Vagina (tissue), 2 donors: ENCODE data around the gene GSX2.
"Not testable (repeated sequence)": the region's sequence is repeated elsewhere in the genome, so short reads cannot be mapped to it uniquely, and the experiment has no call there.

Experiments used
- POLR2A ChIP-seq, 2 donors: fragments of 450-650 bp; IDR thresholded peaks; one replicate each; pipeline ENCODE4 v1.6.1; 2017; ENCODE audit warnings: antibody characterized with exemption in 2 of 2, mild to moderate bottlenecking in 2 of 2, moderate library complexity in 2 of 2
- POLR2AphosphoS5 ChIP-seq, 2 donors: sonication (generic); formaldehyde crosslinking; IDR thresholded peaks; one replicate each; pipeline ENCODE4 v1.9.0; 2017; ENCODE audit warnings: antibody characterized with exemption in 2 of 2, mild to moderate bottlenecking in 2 of 2, low read depth in 1 of 2; ENCODE audit not compliant: insufficient read depth in 1 of 2
- TF ChIP-seq, protein P1 (sequence below), 3 experiments: fragments of 450-650 bp in 2 of 3; fragments of 200-600 bp in 1 of 3; sonication (generic) in 1 of 3; IDR thresholded peaks; one replicate each; pipeline ENCODE4 v1.5.1; 2017 to 2019; ENCODE audit warnings: antibody characterized with exemption in 3 of 3, mild to moderate bottlenecking in 2 of 3, moderate library complexity in 2 of 3

DNA sequence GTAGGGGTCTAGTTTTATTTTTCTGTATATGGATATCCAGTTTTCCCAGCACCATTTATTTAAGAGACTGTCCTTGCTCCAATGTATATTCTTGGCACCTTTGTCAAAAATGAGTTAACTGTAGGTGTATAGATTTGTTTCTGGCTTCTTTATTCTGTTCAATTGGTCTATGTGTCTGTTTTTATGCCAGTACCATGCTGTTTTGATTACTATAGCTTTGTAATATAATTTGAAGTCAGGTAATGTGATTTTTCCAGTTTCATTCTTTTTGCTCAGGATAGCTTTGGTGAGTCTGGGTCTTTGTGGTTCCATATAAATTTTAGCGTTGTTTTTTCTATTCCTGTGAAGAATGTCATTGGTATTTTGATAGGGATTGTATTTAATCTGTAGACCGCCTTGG is 28.7 kb downstream of the GSX2 start:
- TF ChIP-seq, protein P1, sequence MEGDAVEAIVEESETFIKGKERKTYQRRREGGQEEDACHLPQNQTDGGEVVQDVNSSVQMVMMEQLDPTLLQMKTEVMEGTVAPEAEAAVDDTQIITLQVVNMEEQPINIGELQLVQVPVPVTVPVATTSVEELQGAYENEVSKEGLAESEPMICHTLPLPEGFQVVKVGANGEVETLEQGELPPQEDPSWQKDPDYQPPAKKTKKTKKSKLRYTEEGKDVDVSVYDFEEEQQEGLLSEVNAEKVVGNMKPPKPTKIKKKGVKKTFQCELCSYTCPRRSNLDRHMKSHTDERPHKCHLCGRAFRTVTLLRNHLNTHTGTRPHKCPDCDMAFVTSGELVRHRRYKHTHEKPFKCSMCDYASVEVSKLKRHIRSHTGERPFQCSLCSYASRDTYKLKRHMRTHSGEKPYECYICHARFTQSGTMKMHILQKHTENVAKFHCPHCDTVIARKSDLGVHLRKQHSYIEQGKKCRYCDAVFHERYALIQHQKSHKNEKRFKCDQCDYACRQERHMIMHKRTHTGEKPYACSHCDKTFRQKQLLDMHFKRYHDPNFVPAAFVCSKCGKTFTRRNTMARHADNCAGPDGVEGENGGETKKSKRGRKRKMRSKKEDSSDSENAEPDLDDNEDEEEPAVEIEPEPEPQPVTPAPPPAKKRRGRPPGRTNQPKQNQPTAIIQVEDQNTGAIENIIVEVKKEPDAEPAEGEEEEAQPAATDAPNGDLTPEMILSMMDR (IDR thresholded peaks at IDR 0.05) = not testable (repeated sequence)
- not testable (repeated sequence) for TF ChIP-seq POLR2A (IDR thresholded peaks at IDR 0.05); POLR2AphosphoS5 (IDR thresholded peaks at IDR 0.05; ENCODE audit: insufficient read depth in 1 of 2, low read depth in 1 of 2)
